ENCODE data around the gene DYNC1LI1. TPM values are rescaled to one million over a fixed set of nuclear protein-coding genes. Genes with fewer than 3 reads are reported as not detected.
A peak's percentile ranks its signal among the peaks of the same experiment; 100 is the strongest.

The DYNC1LI1 gene
- total RNA-seq, 1 experiment from 2014 or later = 56.2 TPM

DNA sequence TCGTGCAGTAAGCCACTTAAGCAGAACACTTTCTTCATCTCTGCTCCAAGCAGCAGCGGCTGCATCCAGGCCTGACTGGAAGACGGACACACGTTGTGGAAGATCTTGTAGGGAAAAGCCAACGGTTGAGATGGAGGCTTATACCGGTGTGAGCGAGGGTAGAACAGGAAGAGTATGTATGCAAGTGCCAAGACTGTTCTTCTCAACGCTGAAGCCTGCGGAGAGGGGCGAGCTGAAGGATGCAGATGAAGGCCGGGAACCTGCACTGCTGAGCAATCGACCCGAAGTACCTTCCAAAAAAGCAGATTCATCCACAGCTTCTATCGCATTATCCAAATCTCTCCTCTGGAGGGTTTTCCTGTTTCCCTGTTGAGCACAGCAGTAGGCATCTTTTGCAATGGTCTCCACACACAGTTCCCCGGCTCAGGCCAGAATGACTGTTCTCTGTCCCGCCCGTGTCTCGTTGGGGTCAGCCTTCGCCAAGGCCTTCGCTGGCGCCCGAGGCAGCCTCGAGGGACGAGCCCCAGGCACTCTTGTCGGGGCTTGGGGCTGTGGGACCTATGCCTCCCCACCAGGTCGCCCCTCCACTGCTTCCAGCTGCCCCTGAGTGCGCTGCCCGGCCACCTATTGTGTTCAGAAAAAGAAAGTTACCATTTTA is 22.2 kb upstream of the DYNC1LI1 start:
- Mint-ChIP-seq H3K27ac (peak overlapping the region in 1 of 3 experiments; percentile 28; a peak in 3 of 7 replicates), H3K9me3 (no peaks in the 10 kb centered on the region), H3K4me3 (peak overlapping the region; percentile 47 to 69), H3K27me3 (ENCODE audit: low read depth) (peaks cover 50% of the 10 kb centered on the region), H3K4me1 (peaks cover 47 to 51% of the 10 kb centered on the region in 2 experiments), H3K36me3 (ENCODE audit: insufficient read depth in 1 of 3, low read depth in 3 of 3) (no peaks in the 10 kb centered on the region)
- H3K79me2 ChIP-seq (ENCODE audit: insufficient read depth, low read length) = no peaks in the 10 kb centered on the region
- H2BK20ac ChIP-seq (ENCODE audit: low read depth, low read length, poor library complexity, severe bottlenecking) = no peak overlapping the region
- H3K4me2 ChIP-seq (ENCODE audit: insufficient read depth, insufficient read length, low read length) = peak overlapping the region; percentile 88
- no peak for TF ChIP-seq CTCF (conservative IDR thresholded peaks at IDR 0.05)
- H3K4me1 ChIP-seq (ENCODE audit: insufficient read depth, low read length) = peaks cover 9% of the 10 kb centered on the region
- H2BK120ac ChIP-seq (ENCODE audit: low read depth, low read length, poor library complexity, severe bottlenecking) = no peak overlapping the region
- H3K79me1 ChIP-seq (ENCODE audit: insufficient read depth, low read depth, low read length, poor library complexity, severe bottlenecking) = no peaks in the 10 kb centered on the region
- peak overlapping the region; percentile 75 for H3K14ac ChIP-seq (ENCODE audit: insufficient read depth, low read length)
- no peaks in the 10 kb centered on the region for H3K9me3 ChIP-seq (ENCODE audit: control insufficient read depth, low read depth, low read length)
- peak; percentile 55 for DNase-seq
- no peak overlapping the region for H2AK5ac ChIP-seq (ENCODE audit: insufficient read length, low read length)
- no peak overlapping the region for H3K9ac ChIP-seq (ENCODE audit: extremely low read depth, insufficient read length, low read length)
- no CpG with 5 or more reads among the region's 28 CpGs for WGBS (ENCODE audit: extremely low coverage, insufficient read length, low lambda C conversion rate)
- no peak overlapping the region for H4K8ac ChIP-seq (replicated peaks; ENCODE audit: insufficient read length, low read depth, low read length)
- no peak overlapping the region for H2BK15ac ChIP-seq (ENCODE audit: low read depth, low read length)
- no peak overlapping the region for H2BK5ac ChIP-seq (ENCODE audit: insufficient read length, low read length)
- H4K91ac ChIP-seq (ENCODE audit: insufficient read length, low read depth, low read length) = no peak overlapping the region
- no peaks in the 10 kb centered on the region for H4K20me1 ChIP-seq (ENCODE audit: control insufficient read depth, insufficient read depth, insufficient read length)
- no peak overlapping the region for H3T11ph ChIP-seq (ENCODE audit: low read length)
- no peak overlapping the region for H3K56ac ChIP-seq (ENCODE audit: insufficient read length, low read depth, low read length)
- no peak overlapping the region for H3K23ac ChIP-seq (ENCODE audit: insufficient read length, low read depth, low read length)
- H3K27ac ChIP-seq (ENCODE audit: insufficient read length, low read depth, low read length) = no peak overlapping the region
- H3K27me3 ChIP-seq (ENCODE audit: insufficient read depth, low read length) = peaks cover 2% of the 10 kb centered on the region; the same call in 1 of the 2 replicates
- peak overlapping the region; percentile 7 for H2AFZ ChIP-seq (ENCODE audit: low read length)
- peak overlapping the region; percentile 85 for H4K5ac ChIP-seq (ENCODE audit: insufficient read length, low read depth, low read length)
- H2BK12ac ChIP-seq (ENCODE audit: insufficient read length, low read depth, low read length) = no peak overlapping the region
- H3K4ac ChIP-seq (ENCODE audit: low read depth, low read length) = no peak overlapping the region
- peak overlapping the region; percentile 62 for H3K18ac ChIP-seq (ENCODE audit: insufficient read length, low read depth, low read length)
- H3K23me2 ChIP-seq (ENCODE audit: insufficient read length, low read depth, low read length, poor library complexity, severe bottlenecking) = peaks cover 4% of the 10 kb centered on the region

Data from H9 (cell line).